Ascending aorta (tissue), 2 donors: ENCODE data around the gene SLC7A9. TPM values are rescaled to one million over a fixed set of nuclear protein-coding genes. Genes with fewer than 3 reads are reported as not detected.
"Not testable (repeated sequence)": the region's sequence is repeated elsewhere in the genome, so short reads cannot be mapped to it uniquely, and the experiment has no call there.

Source experiments
- DNase-seq, 2 donors: peaks; one replicate each; pipeline ENCODE4 v3.0.0-alpha.2; 2019; ENCODE audit warnings: low spot score in 2 of 2
- H3K27ac ChIP-seq, 2 donors: fragments of 200-600 bp; sonication (generic); one replicate each; pipeline ENCODE4 v1.5.1; 2016 to 2017; ENCODE audit warnings: mild to moderate bottlenecking in 1 of 2
- H3K27me3 ChIP-seq: fragments of 200-600 bp; sonication (generic); one replicate; pipeline ENCODE4 v1.5.1; 2017
- H3K36me3 ChIP-seq, 2 donors: fragments of 200-600 bp; sonication (generic); one replicate each; pipeline ENCODE4 v1.5.1; 2016
- H3K4me1 ChIP-seq, 2 donors: fragments of 200-600 bp; sonication (generic); one replicate each; pipeline ENCODE4 v1.5.1; 2016 to 2017; ENCODE audit warnings: mild to moderate bottlenecking in 1 of 2
- H3K4me3 ChIP-seq, 2 donors: fragments of 200-600 bp; sonication (generic); one replicate each; pipeline ENCODE4 v1.5.1; 2016 to 2017; ENCODE audit warnings: mild to moderate bottlenecking in 1 of 2
- H3K9me3 ChIP-seq, 2 donors: fragments of 200-600 bp; sonication (generic); one replicate each; pipeline ENCODE4 v1.5.1; 2016
- CTCF ChIP-seq, 3 experiments: fragments of 200-600 bp in 2 of 3; fragments of 450-650 bp in 1 of 3; sonication (generic) in 2 of 3; IDR thresholded peaks; one replicate each; pipeline ENCODE4 v1.5.1; 2016 to 2019; ENCODE audit warnings: antibody characterized with exemption in 3 of 3, mild to moderate bottlenecking in 1 of 3, moderate library complexity in 1 of 3
- intact Hi-C: fragments of 100-400 bp; cut with DNase I; formaldehyde crosslinking; loops from one replicate; pipeline ENCODE4 v1.15.1; 2023
- total RNA-seq: library from RNA; depleted of rRNA; stranded (reverse); fragments of >200 nt; gene quantifications from one replicate; pipeline ENCODE4 v1.1.0, GENCODE V29; 2016

SLC7A9 gene
- total RNA-seq, 1 donor from 2014 or later = not detected

GRCh38 chr19:32808236-32808635 is 61.3 kb downstream of the SLC7A9 start:
- Histone ChIP-seq H3K27me3 (no peaks in the 10 kb centered on the region), H3K36me3 (no peaks in the 10 kb centered on the region), H3K9me3 (no peaks in the 10 kb centered on the region), H3K27ac (no peak overlapping the region), H3K4me1 (no peaks in the 10 kb centered on the region), H3K4me3 (no peak overlapping the region)
- DNase-seq = no peak
- TF ChIP-seq CTCF (IDR thresholded peaks at IDR 0.05) = no peak
- intact Hi-C loops = no loop called here

- Histone ChIP-seq H3K27ac (no peak overlapping the region), H3K27me3 (no peaks in the 10 kb centered on the region), H3K36me3 (no peaks in the 10 kb centered on the region), H3K4me1 (no peaks in the 10 kb centered on the region), H3K9me3 (no peaks in the 10 kb centered on the region), H3K4me3 (no peak overlapping the region)
- no peak for TF ChIP-seq CTCF (IDR thresholded peaks at IDR 0.05)
- intact Hi-C loops = no loop called here
- no peak for DNase-seq
Observed at GRCh38 chr19:32802840-32803239, 66.7 kb downstream of the SLC7A9 start.

DNA sequence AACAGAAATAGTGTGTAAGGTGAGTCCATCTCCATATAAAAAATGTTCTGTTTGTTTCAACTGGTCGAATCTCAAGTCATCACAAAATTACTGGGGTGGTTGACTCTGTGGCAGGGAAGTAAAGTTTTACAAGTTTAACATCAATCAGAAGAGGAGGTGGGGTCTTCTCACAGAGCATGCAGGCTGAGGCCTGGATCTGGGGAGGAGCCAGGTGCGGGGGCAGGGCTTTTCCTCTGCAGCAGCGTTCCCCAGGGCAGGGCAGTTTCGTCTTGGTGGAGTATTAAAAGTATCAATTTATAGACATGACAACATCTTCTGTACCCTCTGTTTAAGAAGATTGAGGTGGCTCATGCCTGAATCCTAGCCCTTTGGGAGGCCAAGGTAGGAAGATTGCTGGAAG is 68.8 kb downstream of the SLC7A9 start:
- no peak for DNase-seq
- Histone ChIP-seq H3K4me1 (no peaks in the 10 kb centered on the region), H3K36me3 (no peaks in the 10 kb centered on the region), H3K27ac (no peak overlapping the region), H3K9me3 (no peaks in the 10 kb centered on the region), H3K4me3 (no peak overlapping the region), H3K27me3 (no peaks in the 10 kb centered on the region)
- intact Hi-C loops = no loop called here
- TF ChIP-seq CTCF (IDR thresholded peaks at IDR 0.05) = no peak

- intact Hi-C loops = no loop called here
- DNase-seq = no peak
- TF ChIP-seq CTCF (IDR thresholded peaks at IDR 0.05) = no peak
- H3K36me3 ChIP-seq = no peaks in the 10 kb centered on the region
- no peak overlapping the region for H3K27ac ChIP-seq
- H3K4me1 ChIP-seq = no peaks in the 10 kb centered on the region
- no peak overlapping the region for H3K4me3 ChIP-seq
- H3K27me3 ChIP-seq = no peaks in the 10 kb centered on the region
- no peaks in the 10 kb centered on the region for H3K9me3 ChIP-seq
Observed at GRCh38 chr19:32800191-32800590, 69.4 kb downstream of the SLC7A9 start.

GRCh38 chr19:32798201-32798600 is 71.4 kb downstream of the SLC7A9 start:
- Histone ChIP-seq H3K9me3 (no peaks in the 10 kb centered on the region), H3K4me3 (no peak overlapping the region), H3K36me3 (no peaks in the 10 kb centered on the region), H3K27ac (no peak overlapping the region), H3K4me1 (no peaks in the 10 kb centered on the region), H3K27me3 (no peaks in the 10 kb centered on the region)
- DNase-seq = no peak
- intact Hi-C loops = no loop called here
- no peak for TF ChIP-seq CTCF (IDR thresholded peaks at IDR 0.05)

DNA sequence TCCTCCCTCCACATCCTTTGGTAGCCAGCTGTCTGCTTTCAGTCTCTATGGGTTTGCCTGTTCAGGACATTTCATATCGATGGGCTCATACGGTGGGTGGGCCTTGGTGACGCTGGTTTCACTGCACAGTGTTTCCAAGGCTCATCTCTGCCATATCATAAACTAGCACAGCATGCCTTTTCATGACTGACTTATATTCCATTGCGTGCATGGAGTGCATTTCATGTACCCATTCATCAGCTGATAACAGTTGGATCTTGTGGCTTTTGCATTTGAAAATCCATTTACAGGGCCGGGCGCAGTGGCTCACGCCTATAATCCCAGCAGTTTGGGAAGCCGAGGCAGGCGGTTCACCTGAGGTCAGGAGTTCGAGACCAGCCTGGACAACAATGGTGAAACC is 80.1 kb downstream of the SLC7A9 start:
- H3K27me3 ChIP-seq = no peaks in the 10 kb centered on the region
- H3K4me3 ChIP-seq = no peak overlapping the region
- H3K4me1 ChIP-seq = no peaks in the 10 kb centered on the region
- intact Hi-C loops = no loop called here
- TF ChIP-seq CTCF (IDR thresholded peaks at IDR 0.05) = no peak
- DNase-seq = no peak
- H3K9me3 ChIP-seq = no peaks in the 10 kb centered on the region
- no peaks in the 10 kb centered on the region for H3K36me3 ChIP-seq
- no peak overlapping the region for H3K27ac ChIP-seq

GRCh38 chr19:32787895-32788294 is 81.7 kb downstream of the SLC7A9 start:
- H3K36me3 ChIP-seq, H3K4me1 ChIP-seq, H3K9me3 ChIP-seq, H3K4me3 ChIP-seq, H3K27ac ChIP-seq, H3K27me3 ChIP-seq, intact Hi-C loops, DNase-seq: not testable (repeated sequence)

DNA sequence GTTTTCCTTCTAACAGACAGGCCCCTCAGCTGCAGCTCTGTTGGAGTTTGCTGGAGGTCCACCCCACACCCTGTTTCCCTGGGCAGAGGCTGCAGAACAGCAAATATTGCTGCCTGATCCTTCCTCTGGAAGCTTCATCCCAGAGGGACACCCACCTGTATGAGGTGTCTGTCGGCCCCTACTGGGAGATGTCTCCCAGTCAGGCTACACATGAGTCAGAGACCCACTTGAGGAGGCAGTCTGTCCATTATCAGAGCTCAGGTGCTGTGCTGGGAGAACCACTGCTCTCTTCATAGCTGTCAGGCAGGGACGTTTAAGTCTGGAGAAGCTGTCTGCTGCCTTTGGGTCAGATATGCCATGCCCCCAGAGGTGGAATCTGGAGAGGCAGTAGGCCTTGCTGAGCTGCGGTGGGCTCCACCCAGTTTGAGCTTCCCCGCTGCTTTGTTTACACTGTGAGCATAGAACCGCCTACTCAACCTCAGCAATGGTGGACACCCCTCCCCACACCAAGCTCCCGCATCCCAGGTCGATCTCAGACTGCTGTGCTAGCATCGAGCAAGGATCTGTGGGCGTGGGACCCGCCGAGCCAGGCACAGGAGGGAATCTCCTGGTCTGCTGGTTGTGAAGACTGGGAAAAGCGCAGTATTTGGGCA is 82.3 kb downstream of the SLC7A9 start:
- intact Hi-C loops, DNase-seq, H3K9me3 ChIP-seq: not testable (repeated sequence)

More for the DNA sequence above, 82.3 kb downstream of the SLC7A9 start:
- not testable (repeated sequence) for H3K36me3 ChIP-seq, H3K27ac ChIP-seq, H3K4me3 ChIP-seq, H3K27me3 ChIP-seq, H3K4me1 ChIP-seq
